ENCODE measurements around the gene KCNAB1.

The KCNAB1 gene

GRCh38 chr3:156131799-156132198, 11.4 kb downstream of the KCNAB1 start:
- H3F3A ChIP-seq (ENCODE audit: low read depth) = no peaks in the 10 kb centered on the region
- H3K4me3 ChIP-seq (ENCODE audit: low read length, poor library complexity, severe bottlenecking) = no peak overlapping the region
- H3K36me3 ChIP-seq (ENCODE audit: insufficient read depth, low read length) = no peaks in the 10 kb centered on the region
- TF ChIP-seq, protein P1, sequence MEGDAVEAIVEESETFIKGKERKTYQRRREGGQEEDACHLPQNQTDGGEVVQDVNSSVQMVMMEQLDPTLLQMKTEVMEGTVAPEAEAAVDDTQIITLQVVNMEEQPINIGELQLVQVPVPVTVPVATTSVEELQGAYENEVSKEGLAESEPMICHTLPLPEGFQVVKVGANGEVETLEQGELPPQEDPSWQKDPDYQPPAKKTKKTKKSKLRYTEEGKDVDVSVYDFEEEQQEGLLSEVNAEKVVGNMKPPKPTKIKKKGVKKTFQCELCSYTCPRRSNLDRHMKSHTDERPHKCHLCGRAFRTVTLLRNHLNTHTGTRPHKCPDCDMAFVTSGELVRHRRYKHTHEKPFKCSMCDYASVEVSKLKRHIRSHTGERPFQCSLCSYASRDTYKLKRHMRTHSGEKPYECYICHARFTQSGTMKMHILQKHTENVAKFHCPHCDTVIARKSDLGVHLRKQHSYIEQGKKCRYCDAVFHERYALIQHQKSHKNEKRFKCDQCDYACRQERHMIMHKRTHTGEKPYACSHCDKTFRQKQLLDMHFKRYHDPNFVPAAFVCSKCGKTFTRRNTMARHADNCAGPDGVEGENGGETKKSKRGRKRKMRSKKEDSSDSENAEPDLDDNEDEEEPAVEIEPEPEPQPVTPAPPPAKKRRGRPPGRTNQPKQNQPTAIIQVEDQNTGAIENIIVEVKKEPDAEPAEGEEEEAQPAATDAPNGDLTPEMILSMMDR (conservative IDR thresholded peaks at IDR 0.05; ENCODE audit: low read length) = no peak
- TF ChIP-seq EZH2phosphoT487 (IDR thresholded peaks at IDR 0.05; ENCODE audit: borderline replicate concordance) = no peak
- no peaks in the 10 kb centered on the region for H3K9me3 ChIP-seq (ENCODE audit: insufficient read depth, low read depth, low read length)
- no peak overlapping the region for H2AFZ ChIP-seq (ENCODE audit: low read length)
- H3K9ac ChIP-seq (ENCODE audit: low read depth, low read length, poor library complexity, severe bottlenecking) = no peak overlapping the region
- H3K79me2 ChIP-seq (ENCODE audit: insufficient read depth, low read length) = no peaks in the 10 kb centered on the region
- H3K4me2 ChIP-seq (ENCODE audit: low read depth, low read length, poor library complexity, severe bottlenecking) = no peak overlapping the region
- H4K20me1 ChIP-seq (ENCODE audit: insufficient read depth, low read length, poor library complexity, severe bottlenecking) = no peaks in the 10 kb centered on the region
- no peaks in the 10 kb centered on the region for H3K27me3 ChIP-seq (ENCODE audit: insufficient read depth, low read length, poor library complexity, severe bottlenecking)
- no peaks in the 10 kb centered on the region for H3K4me1 ChIP-seq (ENCODE audit: insufficient read depth, low read length, poor library complexity, severe bottlenecking)
- H3K9me2 ChIP-seq (replicated peaks; ENCODE audit: low read depth, low read length) = no peaks in the 10 kb centered on the region

DNA sequence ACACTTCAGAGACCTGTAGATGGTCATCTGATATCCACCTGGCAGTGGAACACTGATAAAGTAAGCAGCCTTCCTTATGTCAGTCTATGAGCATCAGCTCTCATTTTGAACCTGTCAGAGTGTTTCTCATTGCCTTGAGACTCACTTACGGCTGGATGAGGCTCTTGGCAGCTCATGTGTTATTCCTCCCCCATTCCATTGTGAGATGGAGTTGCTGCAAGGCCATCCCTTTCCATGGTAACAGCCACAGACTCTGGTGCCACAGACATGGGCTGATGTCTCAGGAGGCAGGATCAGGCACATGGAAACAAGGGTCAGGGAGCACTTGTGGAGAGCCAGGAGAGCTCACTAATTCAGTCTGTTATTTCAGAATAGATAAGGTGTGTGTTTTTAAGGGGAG, 11.9 kb downstream of the KCNAB1 start:
- no peaks in the 10 kb centered on the region for H3F3A ChIP-seq (ENCODE audit: low read depth)
- H3K36me3 ChIP-seq (ENCODE audit: insufficient read depth, low read length) = no peaks in the 10 kb centered on the region
- no peaks in the 10 kb centered on the region for H3K4me1 ChIP-seq (ENCODE audit: insufficient read depth, low read length, poor library complexity, severe bottlenecking)
- H3K79me2 ChIP-seq (ENCODE audit: insufficient read depth, low read length) = no peaks in the 10 kb centered on the region
- H3K9me3 ChIP-seq (ENCODE audit: insufficient read depth, low read depth, low read length) = no peaks in the 10 kb centered on the region
- no peak overlapping the region for H3K4me3 ChIP-seq (ENCODE audit: low read length, poor library complexity, severe bottlenecking)
- no peaks in the 10 kb centered on the region for H3K27me3 ChIP-seq (ENCODE audit: insufficient read depth, low read length, poor library complexity, severe bottlenecking)
- H3K9me2 ChIP-seq (replicated peaks; ENCODE audit: low read depth, low read length) = no peaks in the 10 kb centered on the region
- TF ChIP-seq, protein P1 (conservative IDR thresholded peaks at IDR 0.05; ENCODE audit: low read length) = no peak
- TF ChIP-seq EZH2phosphoT487 (IDR thresholded peaks at IDR 0.05; ENCODE audit: borderline replicate concordance) = no peak
- H4K20me1 ChIP-seq (ENCODE audit: insufficient read depth, low read length, poor library complexity, severe bottlenecking) = no peaks in the 10 kb centered on the region
- no peak overlapping the region for H3K4me2 ChIP-seq (ENCODE audit: low read depth, low read length, poor library complexity, severe bottlenecking)
- no peak overlapping the region for H2AFZ ChIP-seq (ENCODE audit: low read length)
- no peak overlapping the region for H3K9ac ChIP-seq (ENCODE audit: low read depth, low read length, poor library complexity, severe bottlenecking)

- H3K4me1 ChIP-seq (ENCODE audit: insufficient read depth, low read length, poor library complexity, severe bottlenecking) = no peaks in the 10 kb centered on the region
- TF ChIP-seq, protein P1 (conservative IDR thresholded peaks at IDR 0.05; ENCODE audit: low read length) = no peak
- TF ChIP-seq EZH2phosphoT487 (IDR thresholded peaks at IDR 0.05; ENCODE audit: borderline replicate concordance) = no peak
- no peak overlapping the region for H3K4me3 ChIP-seq (ENCODE audit: low read length, poor library complexity, severe bottlenecking)
These were observed 12.7 kb downstream of the KCNAB1 start for GRCh38 chr3:156133076-156133475.

More at GRCh38 chr3:156133076-156133475, 12.7 kb downstream of the KCNAB1 start:
- H3K27me3 ChIP-seq (ENCODE audit: insufficient read depth, low read length, poor library complexity, severe bottlenecking) = no peaks in the 10 kb centered on the region
- H3K9me2 ChIP-seq (replicated peaks; ENCODE audit: low read depth, low read length) = no peaks in the 10 kb centered on the region
- no peaks in the 10 kb centered on the region for H3F3A ChIP-seq (ENCODE audit: low read depth)
- H4K20me1 ChIP-seq (ENCODE audit: insufficient read depth, low read length, poor library complexity, severe bottlenecking) = no peaks in the 10 kb centered on the region
- H3K9ac ChIP-seq (ENCODE audit: low read depth, low read length, poor library complexity, severe bottlenecking) = no peak overlapping the region
- no peaks in the 10 kb centered on the region for H3K9me3 ChIP-seq (ENCODE audit: insufficient read depth, low read depth, low read length)
- H2AFZ ChIP-seq (ENCODE audit: low read length) = no peak overlapping the region
- H3K36me3 ChIP-seq (ENCODE audit: insufficient read depth, low read length) = no peaks in the 10 kb centered on the region
- no peak overlapping the region for H3K4me2 ChIP-seq (ENCODE audit: low read depth, low read length, poor library complexity, severe bottlenecking)
- H3K79me2 ChIP-seq (ENCODE audit: insufficient read depth, low read length) = no peaks in the 10 kb centered on the region

All from Loucy (cell line).